Measurements from ENCODE around the gene MAGIX.

Gene MAGIX

GRCh38 chrX:49183701-49184281, 21.2 kb downstream of the MAGIX start:
- DNase-seq (ENCODE audit: low read depth, low spot score) = no peak

GRCh38 chrX:49184294-49185281, 22.0 kb downstream of the MAGIX start:
- no peak for DNase-seq (ENCODE audit: low read depth, low spot score)

DNA sequence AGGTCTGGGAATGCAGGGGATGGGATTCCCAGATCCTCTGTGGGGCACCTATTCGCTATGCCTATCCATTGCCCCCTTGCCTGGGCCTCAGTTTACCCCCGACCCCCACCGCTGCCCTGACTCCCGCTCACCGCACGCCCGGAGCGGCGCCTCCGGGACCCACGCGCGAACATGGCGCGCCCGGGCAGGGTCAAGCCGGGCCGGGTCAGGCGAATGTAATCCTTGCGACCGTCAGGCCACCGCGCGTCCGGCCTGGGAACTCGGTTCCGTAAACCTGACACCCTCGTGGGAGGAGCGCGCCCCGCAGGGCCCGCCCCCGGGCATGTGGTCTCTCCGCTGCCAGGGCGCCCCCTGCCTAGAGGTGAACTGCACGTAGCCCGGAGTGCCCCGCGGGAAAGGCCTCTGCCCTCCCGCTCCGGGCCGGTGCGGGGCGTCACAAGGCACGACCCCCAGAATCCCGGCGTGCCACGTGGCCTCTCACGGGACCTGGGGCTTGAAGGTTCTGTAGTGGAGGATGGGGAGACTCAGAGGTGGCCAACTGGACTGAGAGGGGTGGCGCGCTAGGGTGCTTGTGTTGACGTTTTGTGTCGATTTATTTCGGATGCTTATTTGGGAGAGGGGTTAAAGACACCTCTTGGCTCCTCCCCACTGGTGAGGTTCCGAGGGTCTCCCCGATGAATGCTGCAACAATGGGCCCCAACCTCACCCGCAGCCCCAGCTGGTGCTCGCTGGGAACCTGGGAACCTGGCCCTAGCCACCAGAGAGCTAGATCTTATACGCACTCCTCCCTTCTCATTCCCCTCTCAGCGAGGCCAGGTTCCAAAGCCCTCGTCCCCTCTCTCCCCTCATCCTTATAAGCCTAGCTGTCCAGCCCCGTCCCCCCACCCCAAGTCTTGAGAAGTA, 23.8 kb downstream of the MAGIX start, which contains the start of gene PRICKLE3:
Gene PRICKLE3 (minus strand): TSS at position 249 of the 903 bp plus-strand sequence. CDS start 76 bp downstream, at position 173.
- peak; percentile 53 for DNase-seq (ENCODE audit: low read depth, low spot score)

GRCh38 chrX:49187028-49187394, 24.5 kb downstream of the MAGIX start:
- no peak for DNase-seq (ENCODE audit: low read depth, low spot score)

DNA sequence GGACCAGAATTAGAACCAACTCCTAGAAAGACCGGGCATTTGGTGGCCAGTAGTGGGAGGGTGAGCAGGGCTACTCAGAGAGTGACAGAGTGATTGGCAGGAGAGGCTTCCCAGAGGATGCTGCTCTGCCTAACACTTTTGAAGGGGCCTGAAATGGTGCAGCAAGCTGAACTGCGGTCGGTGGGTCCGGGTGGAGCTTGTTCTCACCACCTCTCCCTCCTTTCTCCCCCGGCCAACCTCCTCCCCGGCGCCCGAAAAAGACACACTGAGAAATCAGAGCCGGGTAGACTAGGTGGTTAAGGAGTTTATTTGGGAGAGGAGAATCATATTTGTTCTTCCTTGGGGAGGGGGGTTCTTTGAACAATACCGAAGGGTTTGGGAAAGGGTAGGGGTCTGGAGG, 25.0 kb downstream of the MAGIX start:
- no peak for DNase-seq (ENCODE audit: low read depth, low spot score)

- DNase-seq (ENCODE audit: low read depth, low spot score) = no peak
Observed at GRCh38 chrX:49188468-49189076, 26.0 kb downstream of the MAGIX start.

- no peak for DNase-seq (ENCODE audit: low read depth, low spot score)
Observed at GRCh38 chrX:49189606-49190005, 27.0 kb downstream of the MAGIX start.

- peak; percentile 69 for DNase-seq (ENCODE audit: low read depth, low spot score)
Observed at GRCh38 chrX:49190821-49191573, 28.4 kb downstream of the MAGIX start.

DNA sequence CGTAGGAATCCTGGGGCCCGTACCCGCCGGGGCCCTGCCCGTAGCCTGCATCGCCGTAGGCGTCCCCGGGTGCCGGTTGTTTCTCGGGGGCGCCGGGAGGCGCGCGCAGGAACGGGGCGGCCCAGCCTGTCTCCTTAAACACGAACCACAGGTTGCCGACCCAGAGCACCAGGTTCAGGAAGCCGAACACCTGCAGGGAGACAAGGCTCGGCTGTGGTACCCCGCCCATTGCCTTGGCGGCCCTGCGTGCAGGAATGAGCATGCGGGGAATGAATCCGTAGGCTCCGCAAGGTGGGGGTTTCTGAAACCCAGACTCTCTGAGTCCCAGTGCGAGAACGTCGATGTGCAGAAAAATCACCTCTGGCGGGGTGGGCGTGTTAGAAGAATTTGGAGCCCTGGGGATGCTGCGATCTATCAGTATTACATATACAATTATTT, 29.0 kb downstream of the MAGIX start:
- no peak for DNase-seq (ENCODE audit: low read depth, low spot score)

GRCh38 chrX:49192722-49193328, 30.3 kb downstream of the MAGIX start:
- DNase-seq (ENCODE audit: low read depth, low spot score) = no peak

GRCh38 chrX:49193542-49193964, 31.0 kb downstream of the MAGIX start:
- DNase-seq (ENCODE audit: low read depth, low spot score) = no peak

DNA sequence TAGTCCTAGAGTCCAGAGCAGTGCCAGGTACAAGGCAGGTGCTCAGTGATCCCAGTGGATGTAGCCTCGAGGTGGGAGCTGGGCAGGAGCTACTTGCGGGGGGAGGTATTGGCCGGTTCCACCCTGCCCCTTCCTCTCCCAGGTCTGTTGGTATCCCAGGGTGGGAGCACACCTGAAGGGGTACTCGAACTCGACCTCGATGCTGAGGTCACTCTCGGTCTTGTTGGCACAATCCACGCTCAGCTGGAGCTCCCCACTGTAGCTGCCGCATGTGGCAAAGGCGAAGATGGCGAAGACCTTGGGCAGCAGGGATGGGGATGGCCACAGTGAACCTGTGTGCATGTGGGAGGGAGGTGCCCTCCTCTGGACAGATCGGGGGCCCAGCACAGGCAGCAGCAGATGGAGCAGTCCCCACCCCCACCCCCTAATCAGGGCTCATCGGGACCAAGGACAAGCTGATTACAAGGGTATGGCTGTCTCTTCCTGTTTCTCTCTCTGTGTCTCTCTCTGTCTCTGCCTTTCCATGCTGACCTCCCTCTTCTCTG, 35.1 kb downstream of the MAGIX start:
- DNase-seq (ENCODE audit: low read depth, low spot score) = no peak

DNA sequence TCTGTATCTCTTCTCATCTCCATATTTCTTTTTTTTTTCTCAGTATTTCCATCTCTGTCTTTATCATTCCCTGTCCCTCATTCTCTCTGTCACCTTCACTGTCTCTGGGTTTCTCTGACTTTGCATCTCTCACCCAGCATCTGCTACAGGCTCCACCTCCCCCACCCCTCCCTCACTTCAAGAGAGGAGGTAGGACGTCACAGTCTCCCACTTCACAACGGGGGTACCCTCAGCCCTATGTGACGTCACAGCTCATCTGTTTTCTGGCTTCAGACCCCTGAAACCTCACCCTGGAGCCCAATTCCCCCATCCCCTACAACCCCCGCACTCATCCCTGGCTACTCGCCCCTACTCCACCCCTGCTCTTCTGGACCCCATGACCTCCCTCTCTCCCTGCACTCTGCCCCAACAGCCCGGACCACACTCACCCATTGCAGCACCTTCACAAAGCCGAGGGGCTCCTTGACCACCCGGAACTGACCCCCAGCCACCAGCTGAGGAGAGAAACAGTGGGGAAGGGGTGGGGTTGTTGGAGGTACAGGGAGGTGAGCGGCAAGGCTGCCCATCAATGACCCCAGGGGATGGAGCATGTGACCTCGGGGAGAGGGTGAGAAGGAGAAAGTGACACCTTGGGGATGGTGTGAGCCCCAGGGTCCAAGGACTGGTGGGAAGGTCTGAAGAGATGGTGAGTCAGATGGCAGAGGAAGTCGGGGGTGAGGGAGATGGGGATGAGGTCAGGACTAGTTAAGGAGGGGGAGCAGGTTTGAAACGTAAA, 36.2 kb downstream of the MAGIX start:
- DNase-seq (ENCODE audit: low read depth, low spot score) = no peak

DNA sequence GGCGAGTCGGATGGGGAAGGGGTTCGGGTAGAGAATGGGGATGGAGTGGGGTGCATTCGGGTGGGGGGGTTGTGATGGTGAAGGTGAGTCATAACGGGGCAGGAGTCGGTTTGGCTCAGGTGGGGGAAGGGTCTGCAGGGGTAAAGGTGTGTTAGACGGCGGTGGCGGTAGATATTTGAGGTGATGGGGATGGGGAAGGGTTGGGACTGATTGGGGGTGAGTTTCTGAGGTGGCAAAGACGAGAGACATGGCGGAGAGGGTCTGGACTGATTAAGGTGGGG, 36.7 kb downstream of the MAGIX start:
- no peak for DNase-seq (ENCODE audit: low read depth, low spot score)

- peak; percentile 77 for DNase-seq (ENCODE audit: low read depth, low spot score)
Observed at GRCh38 chrX:49199906-49200771, 37.6 kb downstream of the MAGIX start, which contains the start of gene SYP. SYP (minus strand) TSS chrX:49200193; CDS start chrX:49200186, 7 bp downstream.

DNA sequence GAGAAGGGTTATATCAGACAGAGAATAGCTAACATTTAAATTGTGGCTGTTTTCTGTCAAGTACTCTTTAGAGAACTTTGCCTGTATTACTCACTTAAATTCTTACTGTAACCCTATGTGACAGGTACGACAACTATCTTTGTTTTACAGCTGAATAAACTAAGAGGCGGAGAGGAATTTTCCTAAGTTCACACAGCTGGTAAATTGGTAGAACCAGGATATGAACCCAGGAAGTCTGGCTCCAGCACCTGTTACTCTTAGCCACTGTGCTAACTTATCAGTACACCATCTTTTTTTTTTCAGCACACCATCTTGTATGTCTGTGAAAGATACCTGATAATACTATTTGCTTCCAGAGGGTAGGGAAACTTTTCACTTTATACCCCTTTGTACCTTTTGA, 39.5 kb downstream of the MAGIX start:
- no peak for DNase-seq (ENCODE audit: low read depth, low spot score)

- DNase-seq (ENCODE audit: low read depth, low spot score) = no peak
Observed at GRCh38 chrX:49203536-49203935, 41.0 kb downstream of the MAGIX start.

DNA sequence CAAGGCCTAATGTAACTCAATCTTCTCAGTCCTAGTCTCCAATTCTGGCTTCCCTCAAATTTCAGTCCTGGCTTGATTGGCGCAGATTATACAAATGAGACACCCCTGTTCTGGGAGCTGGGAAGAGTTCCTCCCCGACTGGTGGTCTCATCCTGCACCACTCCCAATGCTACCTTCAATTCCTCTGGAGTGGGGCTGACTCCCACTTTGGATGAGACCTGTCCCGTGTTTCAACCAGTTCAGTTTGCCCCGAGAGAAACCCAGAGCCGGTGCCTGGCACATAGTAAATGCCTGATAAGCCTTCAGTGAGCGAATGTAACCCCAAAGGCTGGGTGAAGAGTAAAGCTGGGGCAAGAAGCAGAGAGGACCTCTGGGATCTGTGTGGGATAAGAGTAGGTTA, 41.5 kb downstream of the MAGIX start:
- DNase-seq (ENCODE audit: low read depth, low spot score) = no peak

All from activated CD4-positive, CD25-positive, alpha-beta regulatory T cell treated with anti-CD3 and anti-CD28 coated beads, Interleukin-2, amount 50 U/mL, for 16 hours (primary cell).